A172 (cell line): ENCODE measurements around the gene VPS18. TPM values are rescaled to one million over a fixed set of nuclear protein-coding genes. Genes with fewer than 3 reads are reported as not detected.

Experiments
- total RNA-seq: library from RNA; depleted of rRNA; stranded (reverse); fragments of >200 nt; shearing (Covaris generic); gene quantifications from 2 replicates; pipeline ENCODE4 v1.2.3, GENCODE V29; 2014; rRNA removed

Gene VPS18
- total RNA-seq, 1 experiment from 2014 or later, result 41.7 TPM

Other genes with a start within 250 kb of the VPS18 start
- gene RAD51, start 199.3 kb upstream of the VPS18 start, total RNA-seq, result 13.6 and 15.7 TPM in 2 replicates
- gene RMDN3, start 139.2 kb upstream of the VPS18 start, total RNA-seq, result 19.3 and 20.2 TPM in 2 replicates
- gene GCHFR, start 130.4 kb upstream of the VPS18 start, total RNA-seq, result 1.6 TPM in 1 of 2 replicates, not detected in the other
- gene C15orf62, start 124.5 kb upstream of the VPS18 start, total RNA-seq, result 0.09 and 0.31 TPM in 2 replicates
- gene ZFYVE19, start 87.4 kb upstream of the VPS18 start, total RNA-seq, result 24.6 and 36.2 TPM in 2 replicates
- gene DNAJC17, start 87.0 kb upstream of the VPS18 start, total RNA-seq, result 36.8 and 63.8 TPM in 2 replicates
- gene PPP1R14D, start 65.7 kb upstream of the VPS18 start, total RNA-seq, result not detected in 2 replicates
- 0.22 and 1.3 TPM in 2 replicates for gene SPINT1, start 50.4 kb upstream of the VPS18 start, total RNA-seq
- 0.22 and 1.4 TPM in 2 replicates for gene RHOV, start 20.2 kb upstream of the VPS18 start, total RNA-seq
- not detected in 2 replicates for gene DLL4, start 34.9 kb downstream of the VPS18 start, total RNA-seq
- 4.7 and 5.8 TPM in 2 replicates for gene CHAC1, start 59.0 kb downstream of the VPS18 start, total RNA-seq
- 13.1 and 14.9 TPM in 2 replicates for gene INO80, start 221.8 kb downstream of the VPS18 start, total RNA-seq